ENCODE data around the gene DOCK7.

GRCh38 chr1:62628506-62628905 is 59.7 kb downstream of the DOCK7 start:
- TF ChIP-seq EZH2 (IDR thresholded peaks at IDR 0.05) (no peak), POLR2AphosphoS5 (IDR thresholded peaks at IDR 0.05; ENCODE audit: borderline replicate concordance, low read depth, low read length) (no peak)
